NCI-H1417 treated with DMSO at 0.1 percent for 48 hours (cell line): ENCODE data around the gene RAB43.
"Not testable (repeated sequence)": the region's sequence is repeated elsewhere in the genome, so short reads cannot be mapped to it uniquely, and the experiment has no call there.

Experiments used
- DNase-seq: peaks from one replicate; lab custom pipeline; 2025; lab: John Stamatoyannopoulos, UW

Gene RAB43

GRCh38 chr3:129122412-129123011 lies 908 bp upstream of the RAB43 start:
- DNase-seq: no peak

- no peak for DNase-seq
These were observed 400 bp downstream of the RAB43 start for GRCh38 chr3:129121016-129121791.

GRCh38 chr3:129120254-129121004 lies 1.2 kb downstream of the RAB43 start:
- DNase-seq: no peak

GRCh38 chr3:129119365-129120100 lies 2.1 kb downstream of the RAB43 start:
- no peak for DNase-seq

- no peak for DNase-seq
These were observed 2.9 kb downstream of the RAB43 start for GRCh38 chr3:129118745-129119144.

GRCh38 chr3:129117134-129117533 lies 4.5 kb downstream of the RAB43 start:
- DNase-seq: no peak

GRCh38 chr3:129116482-129116946 lies 5.1 kb downstream of the RAB43 start:
- no peak for DNase-seq

GRCh38 chr3:129114455-129114854 lies 7.1 kb downstream of the RAB43 start:
- no peak for DNase-seq

- no peak for DNase-seq
These were observed 9.1 kb downstream of the RAB43 start for GRCh38 chr3:129112308-129113052.

- DNase-seq: not testable (repeated sequence)
These were observed 10.4 kb downstream of the RAB43 start for GRCh38 chr3:129111076-129111780.

GRCh38 chr3:129107793-129108192 lies 13.8 kb downstream of the RAB43 start:
- DNase-seq: no peak

- no peak for DNase-seq
These were observed 14.6 kb downstream of the RAB43 start for GRCh38 chr3:129106866-129107565.

GRCh38 chr3:129106320-129106719 lies 15.3 kb downstream of the RAB43 start:
- no peak for DNase-seq

GRCh38 chr3:129105862-129106261 lies 15.7 kb downstream of the RAB43 start:
- DNase-seq: no peak

- DNase-seq: no peak
These were observed 17.0 kb downstream of the RAB43 start for GRCh38 chr3:129104498-129105079.

GRCh38 chr3:129104051-129104450 lies 17.6 kb downstream of the RAB43 start:
- DNase-seq: no peak

GRCh38 chr3:129103296-129103695 lies 18.3 kb downstream of the RAB43 start:
- DNase-seq: no peak

GRCh38 chr3:129101370-129102138 lies 20.1 kb downstream of the RAB43 start:
- no peak for DNase-seq

- DNase-seq: no peak
These were observed 21.3 kb downstream of the RAB43 start for GRCh38 chr3:129100274-129100673.
